A549 (cell line): ENCODE data around the gene ZNF100. TPM values are rescaled to one million over a fixed set of nuclear protein-coding genes. Genes with fewer than 3 reads are reported as not detected.

Source experiments
- ATAC-seq, 2 experiments: fragments of 200-7000 bp in 1 of 2; fragments of >200 bp in 1 of 2; cut with Nextera tagmentation in 1 of 2; cut with Tn5 transposase in 1 of 2; 3 replicates each; pipeline versions ENCODE4 v1.8.0 to v1.9.1; 2018 to 2020; ENCODE audit warnings: mild to moderate bottlenecking in 1 of 2, moderate library complexity in 1 of 2
- CTCF ChIA-PET: fragments of 300-600 bp; sonication (Branson Sonifier 250); formaldehyde crosslinking; extraction: SDS; loops from one replicate; lab custom pipeline; 2021; ENCODE audit warnings: antibody characterized with exemption, inconsistent platforms; lab: Yijun Ruan, JAX
- POLR2A ChIA-PET: fragments of 350-600 bp; formaldehyde crosslinking; extraction: SDS; loops from one replicate; lab custom pipeline; 2021; ENCODE audit warnings: antibody characterized with exemption, inconsistent platforms; lab: Yijun Ruan, JAX
- DNase-seq, 2 experiments: peaks; one replicate each; pipeline versions ENCODE4 v3.0.0 to v3.0.0-alpha.2; 2011 to 2016; ENCODE audit warnings: low read depth in 1 of 2, low spot score in 1 of 2
- FAIRE-seq: peaks from 2 replicates; lab custom pipeline; 2011; peaks lifted over from hg19 to GRCh38; lab: Jason Lieb, UNC
- H3K27ac ChIP-seq, 2 experiments: fragments of >200 bp; sonication (Bioruptor Twin); formaldehyde crosslinking; 3 replicates each; pipeline ENCODE4 v1.5.1; 2016 to 2017
- H3K4me1 ChIP-seq: fragments of >200 bp; sonication (Bioruptor Twin); formaldehyde crosslinking; 3 replicates; pipeline ENCODE4 v1.6.1; 2016
- H3K4me2 ChIP-seq: fragments of >200 bp; sonication (Bioruptor Twin); formaldehyde crosslinking; 3 replicates; pipeline ENCODE4 v1.6.1; 2016
- H3K4me3 ChIP-seq: fragments of >200 bp; sonication (Bioruptor Twin); formaldehyde crosslinking; 3 replicates; pipeline ENCODE4 v1.5.1; 2016
- H3K9me3 ChIP-seq: fragments of >200 bp; sonication (Bioruptor Twin); formaldehyde crosslinking; 3 replicates; pipeline ENCODE4 v1.6.1; 2016
- BCL3 ChIP-seq: fragments of >200 bp; sonication (Bioruptor Twin); formaldehyde crosslinking; IDR thresholded peaks from 3 replicates; pipeline ENCODE4 v1.6.1; 2016
- CBX8 ChIP-seq: fragments of 200-600 bp; sonication (generic); IDR thresholded peaks from 2 replicates; pipeline ENCODE4 v1.6.1; 2016
- CEBPB ChIP-seq, 2 experiments: fragments of >200 bp in 1 of 2; sonication (Bioruptor Twin) in 1 of 2; formaldehyde crosslinking in 1 of 2; IDR thresholded peaks; 2 replicates each; pipeline ENCODE4 v1.6.1; 2012 to 2016
- CHD2 ChIP-seq: fragments of 150-350 bp; IDR thresholded peaks from 2 replicates; pipeline ENCODE4 v1.6.1; 2014; ENCODE audit warnings: low read length; ENCODE audit not compliant: partially characterized antibody
- E2F6 ChIP-seq: IDR thresholded peaks from 2 replicates; pipeline ENCODE4 v1.6.1; 2012; ENCODE audit warnings: low read depth, borderline replicate concordance
- EHF ChIP-seq: fragments of 250-450 bp; sonication (Bioruptor Pico); IDR thresholded peaks from 2 replicates; pipeline ENCODE4 v1.5.0; 2020; ENCODE audit warnings: mild to moderate bottlenecking
- EHMT2 ChIP-seq: fragments of 200-600 bp; sonication (generic); IDR thresholded peaks from 2 replicates; pipeline ENCODE4 v1.6.1; 2016; ENCODE audit warnings: antibody characterized with exemption, low read depth, mild to moderate bottlenecking, moderate library complexity
- EP300 ChIP-seq, 2 experiments: fragments of >200 bp; sonication (Bioruptor Twin); formaldehyde crosslinking; IDR thresholded peaks; 2 replicates in 1 of 2; 3 replicates in 1 of 2; pipeline ENCODE4 v1.6.1; 2016 to 2017
- ESRRA ChIP-seq: fragments of 150-350 bp; IDR thresholded peaks from 2 replicates; pipeline ENCODE4 v1.6.1; 2014; ENCODE audit warnings: mild to moderate bottlenecking, low read length, borderline replicate concordance
- FOSL2 ChIP-seq, 2 experiments: fragments of 450-650 bp in 1 of 2; fragments of >200 bp in 1 of 2; sonication (Bioruptor Twin) in 1 of 2; formaldehyde crosslinking; IDR thresholded peaks; 2 replicates each; pipeline versions ENCODE4 v1.5.0 to v1.6.1; 2016 to 2020; ENCODE audit warnings: mild to moderate bottlenecking in 1 of 2, moderate library complexity in 1 of 2
- FOXS1 ChIP-seq: fragments of 250-450 bp; sonication (Bioruptor Pico); IDR thresholded peaks from 2 replicates; pipeline ENCODE4 v1.5.0; 2020; ENCODE audit warnings: mild to moderate bottlenecking, moderate library complexity
- HOXB5 ChIP-seq: fragments of 250-450 bp; sonication (Bioruptor Pico); IDR thresholded peaks from 2 replicates; pipeline ENCODE4 v1.5.0; 2020; ENCODE audit warnings: mild to moderate bottlenecking, moderate library complexity
- KDM1A ChIP-seq: fragments of 200-600 bp; sonication (generic); IDR thresholded peaks from 2 replicates; pipeline ENCODE4 v1.6.1; 2016; ENCODE audit warnings: low read depth, mild to moderate bottlenecking
- KDM5A ChIP-seq: fragments of 200-600 bp; sonication (generic); IDR thresholded peaks from 2 replicates; pipeline ENCODE4 v1.6.1; 2016; ENCODE audit warnings: antibody characterized with exemption, mild to moderate bottlenecking
- MAFK ChIP-seq: fragments of 450-650 bp; IDR thresholded peaks from 2 replicates; pipeline ENCODE4 v1.6.1; 2014; ENCODE audit not compliant: partially characterized antibody
- MAZ ChIP-seq: fragments of 150-350 bp; IDR thresholded peaks from 2 replicates; pipeline ENCODE4 v1.6.1; 2014; ENCODE audit warnings: antibody characterized with exemption, low read depth, low read length, borderline replicate concordance
- NFE2L2 ChIP-seq: fragments of 150-350 bp; conservative IDR thresholded peaks from 2 replicates; pipeline ENCODE4 v1.6.1; 2014; ENCODE audit warnings: low read length
- NPAS2 ChIP-seq: fragments of 250-450 bp; sonication (Bioruptor Pico); IDR thresholded peaks from 2 replicates; pipeline ENCODE4 v1.8.0; 2022; ENCODE audit warnings: mild to moderate bottlenecking, moderate library complexity, borderline replicate concordance
- NR3C1 ChIP-seq: fragments of >200 bp; sonication (Bioruptor Twin); formaldehyde crosslinking; IDR thresholded peaks from 3 replicates; pipeline ENCODE4 v1.6.1; 2017
- POLR2A ChIP-seq: IDR thresholded peaks from 2 replicates; pipeline ENCODE4 v1.6.1; 2012; ENCODE audit warnings: mild to moderate bottlenecking, low read length
- POLR2AphosphoS2 ChIP-seq: conservative IDR thresholded peaks from 2 replicates; pipeline ENCODE4 v1.6.1; 2012; ENCODE audit warnings: low read length, improper control_type of control experiment, inconsistent platforms
- USF2 ChIP-seq: fragments of 450-650 bp; IDR thresholded peaks from 2 replicates; pipeline ENCODE4 v1.6.1; 2014; ENCODE audit warnings: antibody characterized with exemption
- ZC3H11A ChIP-seq: fragments of 450-650 bp; IDR thresholded peaks from 2 replicates; pipeline ENCODE4 v1.6.1; 2014; ENCODE audit warnings: antibody characterized with exemption, mild to moderate bottlenecking
- ZNF302 ChIP-seq: fragments of 250-450 bp; sonication (Bioruptor Pico); IDR thresholded peaks from 2 replicates; pipeline ENCODE4 v1.9.0; 2021; ENCODE audit warnings: inconsistent platforms, mild to moderate bottlenecking, moderate library complexity
- WGBS: methylation state at CpG from one replicate; pipeline ENCODE4 v1.1.6; 2017; ENCODE audit errors: missing lambda C conversion rate; 5-methylcytosine and 5-hydroxymethylcytosine counted together
- polyA plus RNA-seq, 4 experiments: library from polyadenylated mRNA; depleted of rRNA in 3 of 4; stranded (reverse); fragments of >200 nt; fragmentation: RNase III in 1 of 4; extraction: RNeasy Plus Mini Kit Qiagen cat#74134 plus additional on column Dnase treatment in 1 of 4; gene quantifications; 2 replicates in 3 of 4; 3 replicates in 1 of 4; pipeline ENCODE4 v1.2.3, GENCODE V29; 2011 to 2017
- TF ChIP-seq, protein P1 (sequence below): fragments of 250-450 bp; sonication (Bioruptor Pico); IDR thresholded peaks from 2 replicates; pipeline ENCODE4 v1.5.0; 2020; ENCODE audit warnings: low read depth, mild to moderate bottlenecking, moderate library complexity

The ZNF100 gene
- polyA plus RNA-seq, 2 of the 4 experiments (the other 2 are of a cell fraction) = not detected

DNA sequence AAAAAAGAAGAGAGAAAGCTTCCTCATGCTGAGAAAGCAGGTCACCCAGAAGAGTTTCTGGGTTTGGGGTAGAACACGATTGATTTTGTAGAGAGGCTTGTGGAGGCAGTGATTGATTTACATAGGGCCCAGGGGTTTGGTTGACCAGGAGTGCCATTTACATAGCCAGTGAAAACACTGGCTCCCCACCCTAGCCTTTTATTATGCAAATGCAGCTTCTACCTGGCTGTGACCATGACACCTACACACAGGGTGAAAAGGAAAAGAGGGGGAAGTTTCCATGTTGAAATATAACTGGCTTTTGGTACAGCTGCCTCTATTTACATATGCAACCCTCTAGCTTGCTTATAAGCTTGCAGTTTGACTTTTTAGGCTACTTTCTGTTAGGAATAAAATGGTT, 62.0 kb downstream of the ZNF100 start:
- 0% methylated on average over 1 of the region's 1 CpG for WGBS
- ATAC-seq (no peak), FAIRE-seq (no peak), DNase-seq (no peak)
- H3K9me3 ChIP-seq = no peaks in the 10 kb centered on the region
- H3K4me3 ChIP-seq = no peak overlapping the region
- no peak for TF ChIP-seq NPAS2 (CRISPR knock-in tag)
- TF ChIP-seq ZNF302 (CRISPR knock-in tag) = no peak
- TF ChIP-seq EHF = no peak
- TF ChIP-seq MAZ = no peak
- TF ChIP-seq, protein P1, sequence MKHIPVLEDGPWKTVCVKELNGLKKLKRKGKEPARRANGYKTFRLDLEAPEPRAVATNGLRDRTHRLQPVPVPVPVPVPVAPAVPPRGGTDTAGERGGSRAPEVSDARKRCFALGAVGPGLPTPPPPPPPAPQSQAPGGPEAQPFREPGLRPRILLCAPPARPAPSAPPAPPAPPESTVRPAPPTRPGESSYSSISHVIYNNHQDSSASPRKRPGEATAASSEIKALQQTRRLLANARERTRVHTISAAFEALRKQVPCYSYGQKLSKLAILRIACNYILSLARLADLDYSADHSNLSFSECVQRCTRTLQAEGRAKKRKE = no peak
- TF ChIP-seq FOXS1 (CRISPR knock-in tag) = no peak
- TF ChIP-seq POLR2A = no peak
- no peak for TF ChIP-seq KDM1A
- TF ChIP-seq MAFK = no peak
- TF ChIP-seq NFE2L2 = no peak
- no peak for TF ChIP-seq USF2
- TF ChIP-seq NR3C1 = no peak
- no peak for TF ChIP-seq EP300 (IDR thresholded peaks at IDR 0.05)
- no peak for TF ChIP-seq ESRRA
- TF ChIP-seq KDM5A = no peak
- TF ChIP-seq ZC3H11A = no peak
- no peak for TF ChIP-seq POLR2AphosphoS2
- no peak overlapping the region for H3K4me2 ChIP-seq
- CTCF ChIA-PET = no interaction called here
- no peaks in the 10 kb centered on the region for H3K4me1 ChIP-seq
- H3K27ac ChIP-seq = no peak overlapping the region
- POLR2A ChIA-PET = no interaction called here

DNA sequence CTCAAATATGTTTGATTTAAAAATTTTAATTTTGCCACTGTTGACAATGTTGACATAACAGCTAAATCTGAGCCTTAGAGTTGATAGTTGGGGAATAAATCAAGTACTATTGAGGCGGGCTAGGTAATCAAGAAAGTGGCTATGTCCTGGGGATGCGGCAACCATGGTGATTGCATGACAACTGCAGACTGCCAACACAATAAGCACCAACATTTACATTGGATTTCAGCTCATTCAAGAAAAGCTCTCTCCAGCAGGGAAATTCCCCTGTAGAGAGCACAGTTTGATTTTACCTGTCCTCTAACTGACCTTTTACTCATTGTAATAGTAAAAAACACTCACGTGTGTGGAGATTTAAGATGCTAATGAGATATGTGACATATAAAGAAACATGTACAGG, 63.1 kb downstream of the ZNF100 start:
- whole genome bisulfite sequencing = 0% methylated on average over 3 of the region's 3 CpGs
- H3K9me3 ChIP-seq = no peaks in the 10 kb centered on the region

More for the DNA sequence above, 63.1 kb downstream of the ZNF100 start:
- Histone ChIP-seq H3K4me2 (no peak overlapping the region), H3K27ac (no peak overlapping the region), H3K4me1 (no peaks in the 10 kb centered on the region), H3K4me3 (no peak overlapping the region)
- ATAC-seq (no peak), DNase-seq (no peak), FAIRE-seq (no peak)
- POLR2A ChIA-PET = interaction anchor here (0.5 kb wide), 1 partner anchor 1047 kb away, joined by 3 read pairs; no protein-coding TSS in a partner anchor
- CTCF ChIA-PET = no interaction called here
- no peak for TF ChIP-seq EHMT2
- no peak for TF ChIP-seq EP300 (IDR thresholded peaks at IDR 0.05)
- TF ChIP-seq CHD2 = no peak
- TF ChIP-seq FOSL2 (IDR thresholded peaks at IDR 0.05) = no peak
- no peak for TF ChIP-seq FOSL2 (CRISPR knock-in tag; IDR thresholded peaks at IDR 0.05)
- TF ChIP-seq CEBPB (IDR thresholded peaks at IDR 0.05) = no peak
- no peak for TF ChIP-seq BCL3
- TF ChIP-seq NFE2L2 = no peak
- TF ChIP-seq E2F6 = no peak
- no peak for TF ChIP-seq HOXB5
- TF ChIP-seq CBX8 = no peak
